Tibial nerve (tissue), 3 donors: ENCODE data around the gene CCDC122.

Source experiments
- CTCF ChIP-seq, 5 experiments: fragments of 200-600 bp in 3 of 5; fragments of 450-650 bp in 2 of 5; sonication (generic) in 3 of 5; IDR thresholded peaks; one replicate each; pipeline ENCODE4 v1.5.1; 2016 to 2019; ENCODE audit warnings: antibody characterized with exemption in 5 of 5, mild to moderate bottlenecking in 3 of 5, moderate library complexity in 2 of 5
- POLR2A ChIP-seq, 2 donors: fragments of 450-650 bp; IDR thresholded peaks; one replicate each; pipeline ENCODE4 v1.6.1; 2017; ENCODE audit warnings: antibody characterized with exemption in 2 of 2, mild to moderate bottlenecking in 2 of 2, moderate library complexity in 2 of 2

GRCh38 chr13:43883631-43884030 lies 4.1 kb upstream of the CCDC122 start:
- TF ChIP-seq CTCF (IDR thresholded peaks at IDR 0.05) (no peak), POLR2A (IDR thresholded peaks at IDR 0.05) (no peak)
